ENCODE data around the gene ZBTB7B. TPM values are rescaled to one million over a fixed set of nuclear protein-coding genes. Genes with fewer than 3 reads are reported as not detected.

The ZBTB7B gene
- total RNA-seq, 4 donors from 2014 or later, result 101 to 220 (median 113) TPM

GRCh38 chr1:155062702-155063411 lies 60.3 kb downstream of the ZBTB7B start:
- peak overlapping the region; percentile 84 to 92 (median 91) for H3K27ac ChIP-seq
- peaks cover 31 to 48% (median 33%) of the 10 kb centered on the region in 3 donors for H3K4me1 ChIP-seq
- TF ChIP-seq POLR2A (IDR thresholded peaks at IDR 0.05), result no peak
- peak; percentile 86 to 94 (median 90) for TF ChIP-seq CTCF (IDR thresholded peaks at IDR 0.05)
- intact Hi-C loops (cut with DNase I), result loop anchor here (2.0 to 10.0 kb wide), 2 partner anchors 22 to 98 kb away; partner anchors contain the start of gene PYGO2
- no peaks in the 10 kb centered on the region for H3K27me3 ChIP-seq
- WGBS, 2 donors, result 6 to 16% methylated on average over 7 to 13 of the region's 46 CpGs
- peaks cover 0 to 58% (median 16%) of the 10 kb centered on the region in 3 donors for H3K36me3 ChIP-seq
- peak overlapping the region; percentile 46 to 93 (median 73) for H3K4me3 ChIP-seq
- no peaks in the 10 kb centered on the region for H3K9me3 ChIP-seq
- DNase-seq, result no peak

- Histone ChIP-seq H3K27me3 (no peaks in the 10 kb centered on the region), H3K36me3 (peaks cover 0 to 57% (median 8%) of the 10 kb centered on the region in 3 donors), H3K9me3 (no peaks in the 10 kb centered on the region), H3K4me3 (peak within 1 kb of the TSS; percentile 46 to 93 (median 73)), H3K27ac (peak within 1 kb of the TSS; percentile 84 to 92 (median 91)), H3K4me1 (peaks cover 31 to 48% (median 33%) of the 10 kb centered on the region in 3 donors)
- intact Hi-C loops (cut with DNase I), result loop anchor here (2.0 to 10.0 kb wide), 2 partner anchors 21 to 99 kb away; partner anchors contain the start of gene PYGO2
- 0% methylated on average over 13 to 39 of the region's 57 CpGs for WGBS, 2 donors
- DNase-seq, result peak; percentile 49
- no peak for TF ChIP-seq CTCF (IDR thresholded peaks at IDR 0.05)
- TF ChIP-seq POLR2A (IDR thresholded peaks at IDR 0.05), result peak in 2 of 4 donors; percentile 59 to 68
Measured at GRCh38 chr1:155063550-155064110, 61.0 kb downstream of the ZBTB7B start, which contains the start of gene EFNA4. Gene EFNA4 (plus strand): TSS chr1:155063740. CDS start chr1:155063824, 84 bp downstream.

- Histone ChIP-seq H3K27me3 (no peaks in the 10 kb centered on the region), H3K4me3 (peak overlapping the region; percentile 46 to 93 (median 73)), H3K4me1 (peaks cover 31 to 48% (median 33%) of the 10 kb centered on the region in 3 donors), H3K36me3 (peaks cover 0 to 57% (median 6%) of the 10 kb centered on the region in 3 donors), H3K27ac (peak overlapping the region; percentile 84 to 92 (median 91)), H3K9me3 (no peaks in the 10 kb centered on the region)
- TF ChIP-seq CTCF (IDR thresholded peaks at IDR 0.05), result no peak
- TF ChIP-seq POLR2A (IDR thresholded peaks at IDR 0.05), result no peak
- no peak for DNase-seq
- 12 to 36% methylated on average over 3 to 10 of the region's 14 CpGs for WGBS, 2 donors
- intact Hi-C loops (cut with DNase I), result loop anchor here (10.0 kb wide), 1 partner anchor 99 kb away; the partner anchor contains the start of gene PYGO2
Measured at GRCh38 chr1:155064111-155064831, 61.7 kb downstream of the ZBTB7B start.

GRCh38 chr1:155064832-155065429 lies 62.3 kb downstream of the ZBTB7B start:
- no peak for TF ChIP-seq CTCF (IDR thresholded peaks at IDR 0.05)
- no peak for TF ChIP-seq POLR2A (IDR thresholded peaks at IDR 0.05)
- no peaks in the 10 kb centered on the region for H3K27me3 ChIP-seq
- H3K36me3 ChIP-seq, result peaks cover 0 to 57% (median 0%) of the 10 kb centered on the region in 3 donors
- no peak overlapping the region for H3K27ac ChIP-seq
- H3K4me3 ChIP-seq, result no peak overlapping the region
- H3K4me1 ChIP-seq, result peaks cover 33 to 55% (median 33%) of the 10 kb centered on the region in 3 donors
- no peak for DNase-seq
- H3K9me3 ChIP-seq, result no peaks in the 10 kb centered on the region
- intact Hi-C loops (cut with DNase I), result loop anchor here (10.0 kb wide), 1 partner anchor 100 kb away; the partner anchor contains the start of gene PYGO2
- WGBS, 2 donors, result 69 to 80% methylated on average over 5 of the region's 5 CpGs

Measured in esophagus squamous epithelium (tissue), 5 donors.